HG02970 (cell line): Measurements from ENCODE around the gene CBLL1.
A peak's percentile ranks its signal among the peaks of the same experiment; 100 is the strongest.

Experiments used
- ATAC-seq: cut with Tn5 transposase; IDR thresholded peaks from one replicate; pipeline ENCODE4 v1.9.1; 2021; ENCODE audit warnings: mild to moderate bottlenecking, moderate library complexity, moderate number of reproducible peaks; ENCODE audit not compliant: unreplicated experiment, low FRiP score

CBLL1 gene, protein sequence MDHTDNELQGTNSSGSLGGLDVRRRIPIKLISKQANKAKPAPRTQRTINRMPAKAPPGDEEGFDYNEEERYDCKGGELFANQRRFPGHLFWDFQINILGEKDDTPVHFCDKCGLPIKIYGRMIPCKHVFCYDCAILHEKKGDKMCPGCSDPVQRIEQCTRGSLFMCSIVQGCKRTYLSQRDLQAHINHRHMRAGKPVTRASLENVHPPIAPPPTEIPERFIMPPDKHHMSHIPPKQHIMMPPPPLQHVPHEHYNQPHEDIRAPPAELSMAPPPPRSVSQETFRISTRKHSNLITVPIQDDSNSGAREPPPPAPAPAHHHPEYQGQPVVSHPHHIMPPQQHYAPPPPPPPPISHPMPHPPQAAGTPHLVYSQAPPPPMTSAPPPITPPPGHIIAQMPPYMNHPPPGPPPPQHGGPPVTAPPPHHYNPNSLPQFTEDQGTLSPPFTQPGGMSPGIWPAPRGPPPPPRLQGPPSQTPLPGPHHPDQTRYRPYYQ

DNA sequence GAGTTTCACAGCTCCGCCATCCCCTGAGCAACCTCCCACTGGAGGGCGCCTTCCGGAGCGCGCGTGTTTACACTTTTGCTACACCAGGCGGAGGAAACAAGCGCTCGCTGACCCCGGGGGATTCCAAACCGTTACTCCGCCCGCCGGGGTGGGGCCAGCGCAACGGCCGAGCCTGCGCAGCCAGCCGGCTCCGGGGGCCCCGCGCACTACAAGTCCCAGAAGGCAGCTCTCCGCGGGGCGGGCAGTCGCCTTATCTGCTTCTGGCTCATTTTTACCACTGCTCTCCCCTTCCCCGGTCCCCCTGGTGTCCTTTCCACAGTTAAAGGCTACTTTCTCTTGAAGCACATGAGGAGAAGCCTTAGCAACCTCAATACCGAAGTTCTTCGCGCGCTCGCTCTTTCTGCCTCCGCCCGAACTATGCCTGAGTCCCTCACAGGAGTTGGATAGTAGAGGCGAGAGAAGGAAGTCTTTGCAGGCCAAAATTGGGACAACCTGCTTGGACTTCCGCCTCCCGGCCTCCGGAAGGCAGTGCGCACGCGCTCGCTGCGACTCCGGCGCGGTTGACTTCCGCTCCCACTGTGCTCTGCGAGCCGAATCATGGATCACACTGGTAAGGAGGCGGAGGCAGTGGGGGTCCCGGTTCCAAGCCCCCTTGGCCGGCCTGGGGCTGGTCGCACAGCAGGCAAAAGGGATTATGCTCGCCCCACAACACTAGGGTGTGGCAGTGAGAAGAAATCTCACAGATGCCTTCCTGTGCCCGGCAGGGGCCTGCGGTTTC is at the start of gene CBLL1:
Gene CBLL1, plus strand, starts transcription at position 576 of the 778 bp plus-strand sequence. Its CDS starts 22 bp downstream, at position 598.
- peak; percentile 93 for ATAC-seq

- no peak for ATAC-seq
Observed at GRCh38 chr7:107694386-107694785, 49.6 kb upstream of the CBLL1 start.

DNA sequence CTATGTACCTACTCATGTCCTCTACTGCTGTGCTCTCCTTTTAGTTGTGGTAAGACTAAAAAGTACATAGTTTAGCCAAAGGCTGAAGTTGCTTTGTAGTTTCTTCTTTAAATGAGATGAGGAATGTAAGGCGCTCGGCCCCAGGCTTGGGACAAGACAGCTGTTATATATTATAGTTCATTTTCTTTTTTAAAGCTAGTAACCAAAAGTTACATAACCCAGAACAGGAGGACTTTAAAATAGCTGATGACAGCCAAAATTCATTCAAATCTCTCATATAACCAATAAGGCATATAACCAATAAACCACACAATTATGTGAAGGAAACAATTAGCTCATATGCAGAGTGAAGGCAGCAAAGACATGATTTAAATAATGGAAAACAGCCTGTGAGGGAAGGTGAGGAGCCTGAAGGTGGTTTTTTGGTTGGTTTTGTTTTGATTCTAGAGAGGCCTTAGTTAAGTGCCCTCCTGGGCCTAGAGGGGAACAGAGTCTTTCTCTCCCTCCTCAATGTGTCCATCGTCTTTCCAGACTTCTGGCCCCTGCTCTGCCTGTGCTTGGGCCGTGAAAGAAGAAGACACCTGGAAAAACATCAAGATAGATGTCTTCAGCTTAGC is 47.5 kb upstream of the CBLL1 start:
- no peak for ATAC-seq

- ATAC-seq, result no peak
Observed at GRCh38 chr7:107697321-107698049, 46.5 kb upstream of the CBLL1 start.

GRCh38 chr7:107700570-107700969 is 43.4 kb upstream of the CBLL1 start:
- no peak for ATAC-seq

DNA sequence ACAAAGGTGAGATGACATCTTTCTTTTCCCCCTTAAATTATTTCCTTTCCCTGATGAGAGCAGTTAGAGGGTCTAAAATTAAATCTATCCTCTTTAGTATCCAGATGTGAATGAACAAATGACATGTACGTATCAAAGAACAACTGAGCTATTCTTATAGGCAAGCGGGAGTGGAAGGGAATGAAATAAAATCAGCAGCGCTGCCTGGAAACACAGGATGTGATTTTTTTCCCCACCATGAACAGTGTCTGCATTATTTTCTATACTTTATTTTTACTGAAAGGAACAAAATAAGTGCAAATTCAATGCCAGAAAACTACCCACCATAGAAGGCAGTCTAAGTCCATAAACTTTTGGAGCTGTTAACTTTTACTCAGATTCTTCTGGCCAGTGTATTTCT is 42.8 kb upstream of the CBLL1 start:
- no peak for ATAC-seq

GRCh38 chr7:107703219-107703618 is 40.7 kb upstream of the CBLL1 start:
- no peak for ATAC-seq

- no peak for ATAC-seq
Observed at GRCh38 chr7:107703872-107704271, 40.1 kb upstream of the CBLL1 start.

- ATAC-seq, result no peak
Observed at GRCh38 chr7:107708956-107709355, 35.0 kb upstream of the CBLL1 start.

DNA sequence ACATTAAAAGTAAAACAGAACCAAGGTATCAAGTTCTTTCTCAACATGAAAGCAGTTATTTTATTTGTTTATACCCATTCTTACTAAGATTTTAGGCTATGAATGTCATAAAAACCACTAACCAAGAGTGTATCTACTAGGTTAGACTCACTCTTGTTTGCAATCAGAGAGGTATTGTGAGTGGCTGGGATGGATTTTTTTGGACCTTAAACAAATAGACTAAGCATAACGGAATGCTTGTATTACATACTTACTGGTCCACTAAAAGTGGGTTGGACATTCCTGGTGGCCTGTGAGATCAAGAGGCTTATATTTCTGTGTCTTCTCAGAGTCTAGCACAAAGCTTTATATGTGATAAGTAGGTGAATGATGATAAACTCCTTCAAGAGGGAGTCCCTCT is 32.6 kb upstream of the CBLL1 start:
- ATAC-seq, result no peak

- ATAC-seq, result no peak
Observed at GRCh38 chr7:107712025-107712424, 31.9 kb upstream of the CBLL1 start.

DNA sequence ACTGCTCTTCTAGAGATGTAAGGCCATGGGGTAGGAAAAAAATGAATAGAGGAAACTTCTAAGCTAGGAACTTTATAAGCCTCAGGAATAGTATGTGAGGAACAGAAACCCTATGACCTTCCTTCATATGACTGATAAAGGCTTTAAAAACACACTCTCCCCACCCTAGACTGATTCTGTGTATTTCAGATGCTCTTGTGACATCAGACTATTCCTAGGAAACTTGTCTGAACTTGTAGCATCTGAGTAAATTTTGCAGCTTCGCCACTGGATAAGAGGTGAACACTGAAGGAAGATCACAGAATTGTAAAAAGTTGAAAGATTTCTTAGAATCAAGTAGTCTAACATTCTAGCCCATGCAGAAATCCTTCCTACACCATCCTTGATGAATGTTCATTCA is 31.0 kb upstream of the CBLL1 start:
- no peak for ATAC-seq

DNA sequence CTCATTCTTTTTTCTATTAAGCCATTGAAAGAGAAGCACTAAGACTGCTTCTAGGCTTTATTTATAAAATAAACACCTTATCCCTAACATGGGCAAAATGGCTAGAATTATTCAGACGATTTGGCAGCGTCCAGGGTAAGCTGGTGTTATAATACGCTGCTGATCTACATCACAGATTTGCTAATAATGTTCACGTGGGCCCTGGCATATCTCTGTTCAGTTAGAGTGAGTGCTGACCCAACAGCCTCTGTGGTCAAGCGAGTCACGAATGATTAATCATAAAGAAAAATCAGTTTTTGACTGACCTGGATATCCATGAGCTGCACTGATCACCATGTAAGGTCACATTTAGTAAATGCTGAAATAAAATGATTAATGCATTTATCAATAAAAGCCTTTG is 28.4 kb upstream of the CBLL1 start:
- ATAC-seq, result no peak

DNA sequence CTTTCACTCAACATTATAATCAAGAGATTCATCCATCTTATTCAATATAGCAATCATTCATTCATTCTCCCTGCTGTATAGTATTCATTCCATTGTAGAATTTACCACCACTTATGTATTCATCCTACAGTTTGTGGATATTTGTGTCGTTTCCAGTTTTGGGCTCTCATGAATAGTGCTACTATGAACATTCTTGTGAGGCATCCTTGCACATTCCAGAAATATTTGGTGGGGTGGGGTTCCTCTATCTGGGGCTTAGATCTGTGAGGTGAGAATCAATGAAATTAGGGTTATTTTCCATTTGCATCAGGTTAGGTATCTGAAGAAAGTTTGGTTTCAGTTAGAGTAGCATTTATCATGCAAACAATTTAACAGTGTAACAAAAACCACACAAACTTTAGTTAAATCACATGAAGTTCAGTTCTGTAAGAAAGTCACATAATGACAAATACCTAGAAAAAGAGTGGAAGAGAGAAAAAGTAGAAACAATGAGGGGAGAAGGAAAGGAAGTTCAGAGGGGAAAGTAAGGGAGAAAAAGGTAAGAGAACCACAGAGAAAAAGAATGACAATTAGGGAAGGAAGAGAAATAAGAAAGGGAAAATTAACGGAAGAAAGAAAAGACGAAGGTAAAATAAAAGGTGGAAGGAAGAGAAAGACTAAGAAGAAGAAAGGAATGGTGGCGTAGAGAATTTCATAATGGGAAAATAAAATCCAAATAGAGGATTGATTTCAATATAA is 25.3 kb upstream of the CBLL1 start:
- ATAC-seq, result no peak

- ATAC-seq, result no peak
Observed at GRCh38 chr7:107721286-107721685, 22.7 kb upstream of the CBLL1 start.

- no peak for ATAC-seq
Observed at GRCh38 chr7:107723255-107723654, 20.7 kb upstream of the CBLL1 start.

DNA sequence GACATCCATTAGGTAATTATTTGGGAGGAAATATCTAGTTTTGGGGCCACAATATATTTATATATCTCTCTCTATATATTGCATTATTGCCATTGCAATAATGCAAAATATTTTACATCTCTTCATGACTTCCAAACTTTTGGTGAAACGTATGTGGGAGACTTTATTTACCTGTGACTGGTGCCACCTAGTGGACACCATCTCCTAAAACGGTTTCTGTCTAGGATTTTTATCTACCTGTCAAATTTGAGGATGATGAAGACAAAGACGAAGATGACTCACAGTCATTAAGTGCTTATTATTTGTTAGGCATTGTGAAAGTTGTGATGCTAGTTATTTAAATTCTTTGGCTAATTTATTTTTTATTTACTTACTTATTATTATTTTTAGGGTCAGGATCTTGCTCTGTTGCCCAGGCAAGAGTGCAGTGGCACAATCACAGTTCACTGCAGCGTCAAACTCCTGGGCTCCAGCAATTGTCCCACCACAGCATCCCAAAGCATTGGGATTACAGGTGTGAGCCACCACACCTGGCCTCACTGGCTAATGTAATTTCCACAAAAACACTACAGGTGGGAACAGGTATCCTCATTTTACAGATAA is 18.7 kb upstream of the CBLL1 start:
- ATAC-seq, result no peak

- no peak for ATAC-seq
Observed at GRCh38 chr7:107726356-107727130, 17.4 kb upstream of the CBLL1 start.

DNA sequence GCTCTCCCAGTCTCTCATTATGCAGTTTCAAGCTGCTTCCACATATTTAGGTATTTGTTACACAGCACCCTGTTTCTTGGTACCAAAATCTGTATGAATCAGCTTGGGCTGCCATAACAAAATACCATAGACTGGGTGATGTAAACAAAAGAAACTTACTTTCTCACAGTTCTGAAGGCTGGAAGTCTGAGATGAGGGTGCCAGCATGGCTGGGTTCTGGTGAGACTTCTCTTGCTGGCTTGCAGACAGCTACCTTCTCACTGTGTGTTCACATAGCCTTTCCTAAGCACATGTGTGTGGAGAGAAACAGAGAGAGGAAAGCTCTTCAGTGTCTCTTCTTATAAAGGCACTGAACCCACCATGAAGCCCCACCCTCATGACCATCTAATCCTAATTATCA is 15.7 kb upstream of the CBLL1 start:
- ATAC-seq, result no peak
